SHP77 treated with DMSO at 0.1 percent for 48 hours (cell line): ENCODE results near the gene CORIN.
"Not testable (repeated sequence)": the region's sequence is repeated elsewhere in the genome, so short reads cannot be mapped to it uniquely, and the experiment has no call there.

Experiments used
- DNase-seq: peaks from one replicate; lab custom pipeline; 2025; lab: John Stamatoyannopoulos, UW

The CORIN gene

GRCh38 chr4:47562297-47562696, 275.6 kb downstream of the CORIN start:
- no peak for DNase-seq

- no peak for DNase-seq
Observed at GRCh38 chr4:47561331-47561730, 276.5 kb downstream of the CORIN start.

GRCh38 chr4:47560682-47561081, 277.2 kb downstream of the CORIN start:
- no peak for DNase-seq

- DNase-seq: no peak
Observed at GRCh38 chr4:47557255-47557654, 280.6 kb downstream of the CORIN start.

- not testable (repeated sequence) for DNase-seq
Observed at GRCh38 chr4:47555920-47556319, 281.9 kb downstream of the CORIN start.

GRCh38 chr4:47553329-47554125, 284.3 kb downstream of the CORIN start:
- DNase-seq: no peak

- no peak for DNase-seq
Observed at GRCh38 chr4:47551682-47552081, 286.2 kb downstream of the CORIN start.

GRCh38 chr4:47550899-47551548, 286.8 kb downstream of the CORIN start:
- no peak for DNase-seq

GRCh38 chr4:47550357-47550756, 287.5 kb downstream of the CORIN start:
- not testable (repeated sequence) for DNase-seq
